ENCODE results near the gene ZNF764.

GRCh38 chr16:30526137-30526822, 31.9 kb downstream of the ZNF764 start, which contains the start of gene ZNF768:
- TF ChIP-seq ZNF274 (IDR thresholded peaks at IDR 0.05; ENCODE audit: low read depth, low read length), result no peak
- TF ChIP-seq SUZ12 (IDR thresholded peaks at IDR 0.05; ENCODE audit: extremely low read depth, insufficient read depth, insufficient read length), result no peak
